WTC11 (cell line): ENCODE measurements around the gene C3. TPM values are rescaled to one million over a fixed set of nuclear protein-coding genes. Genes with fewer than 3 reads are reported as not detected.
"Not testable (repeated sequence)": the region's sequence is repeated elsewhere in the genome, so short reads cannot be mapped to it uniquely, and the experiment has no call there.

Experiments
- ATAC-seq: fragments of 200-7000 bp; cut with Tn5 transposase; 2 replicates; pipeline ENCODE4 v1.10.0; 2021; ENCODE audit warnings: mild to moderate bottlenecking, moderate library complexity
- CTCF ChIA-PET: fragments of 300-600 bp; sonication (Branson Sonifier 250); formaldehyde crosslinking; loops from one replicate; lab custom pipeline; 2021; ENCODE audit warnings: antibody characterized with exemption; lab: Charles Lee
- POLR2A ChIA-PET: fragments of 350-600 bp; sonication (Branson Sonifier 250); formaldehyde crosslinking; loops from one replicate; lab custom pipeline; 2021; ENCODE audit warnings: antibody characterized with exemption; lab: Charles Lee
- DNase-seq: peaks from one replicate; pipeline ENCODE4 v3.0.0; 2021; ENCODE audit warnings: low spot score
- H3K27ac Mint-ChIP-seq: 2 replicates; pipeline ENCODE4 v1.8.0; 2021; ENCODE audit warnings: mixed read lengths
- H3K27me3 Mint-ChIP-seq: 2 replicates; pipeline ENCODE4 v1.8.0; 2021; ENCODE audit warnings: low read depth, mild to moderate bottlenecking, moderate library complexity, mixed read lengths
- H3K36me3 Mint-ChIP-seq: 2 replicates; pipeline ENCODE4 v1.8.0; 2021; ENCODE audit warnings: mixed read lengths
- H3K4me1 Mint-ChIP-seq: 2 replicates; pipeline ENCODE4 v1.8.0; 2022; ENCODE audit warnings: mixed read lengths
- H3K4me3 Mint-ChIP-seq: 2 replicates; pipeline ENCODE4 v1.8.0; 2021; ENCODE audit warnings: mild to moderate bottlenecking, moderate library complexity, mixed read lengths
- H3K9me3 Mint-ChIP-seq: 2 replicates; pipeline ENCODE4 v1.8.0; 2021; ENCODE audit warnings: mixed read lengths
- ATF2 ChIP-seq: sonication (generic); formaldehyde crosslinking; IDR thresholded peaks from 2 replicates; pipeline ENCODE4 v1.8.1; 2022; ENCODE audit warnings: low read depth, missing genetic modification reagents, borderline replicate concordance
- CTCF ChIP-seq: fragments of 200-600 bp; IDR thresholded peaks from 2 replicates; pipeline ENCODE4 v1.8.0; 2022; ENCODE audit warnings: antibody characterized with exemption
- FOXP1 ChIP-seq: sonication (generic); formaldehyde crosslinking; IDR thresholded peaks from 2 replicates; pipeline ENCODE4 v1.8.0; 2022; ENCODE audit warnings: missing genetic modification reagents, mild to moderate bottlenecking, moderate library complexity, borderline replicate concordance
- GRHL2 ChIP-seq: fragments of 250-450 bp; sonication (Bioruptor Pico); IDR thresholded peaks from 2 replicates; pipeline ENCODE4 v1.8.0; 2022; ENCODE audit warnings: mild to moderate bottlenecking, moderate library complexity; ENCODE audit not compliant: insufficient replicate concordance, severe bottlenecking
- HMGA2 ChIP-seq: fragments of 250-450 bp; sonication (Bioruptor Pico); IDR thresholded peaks from 2 replicates; pipeline ENCODE4 v1.4.0; 2021; ENCODE audit warnings: mild to moderate bottlenecking, moderate library complexity
- KAT7 ChIP-seq: sonication (generic); formaldehyde crosslinking; IDR thresholded peaks from 2 replicates; pipeline ENCODE4 v1.8.1; 2023; ENCODE audit warnings: missing genetic modification reagents, mild to moderate bottlenecking, borderline replicate concordance
- TEAD1 ChIP-seq: sonication (generic); formaldehyde crosslinking; IDR thresholded peaks from 2 replicates; pipeline ENCODE4 v1.8.0; 2022; ENCODE audit warnings: mild to moderate bottlenecking, missing genetic modification reagents
- USF2 ChIP-seq: sonication (generic); formaldehyde crosslinking; IDR thresholded peaks from 2 replicates; pipeline ENCODE4 v1.8.1; 2023; ENCODE audit warnings: mild to moderate bottlenecking, missing genetic modification reagents, moderate library complexity
- ZNF121 ChIP-seq: sonication (generic); formaldehyde crosslinking; IDR thresholded peaks from 2 replicates; pipeline ENCODE4 v1.8.0; 2023; ENCODE audit warnings: missing genetic modification reagents
- ZNF263 ChIP-seq: sonication (generic); formaldehyde crosslinking; IDR thresholded peaks from 2 replicates; pipeline ENCODE4 v1.8.1; 2022; ENCODE audit warnings: low read depth, mild to moderate bottlenecking, moderate library complexity, missing genetic modification reagents
- ZNF416 ChIP-seq: fragments of 250-450 bp; sonication (Bioruptor Pico); IDR thresholded peaks from 2 replicates; pipeline ENCODE4 v1.9.0; 2021; ENCODE audit warnings: mild to moderate bottlenecking, inconsistent platforms
- total RNA-seq: library from RNA; stranded (reverse); gene quantifications from 3 replicates; pipeline ENCODE4 v1.2.3, GENCODE V29; 2021

The C3 gene
- total RNA-seq, 1 experiment from 2014 or later, result 7.0 TPM

- peaks cover 24% of the 10 kb centered on the region for H3K9me3 Mint-ChIP-seq
- POLR2A ChIA-PET, H3K27me3 Mint-ChIP-seq, H3K4me1 Mint-ChIP-seq, H3K27ac Mint-ChIP-seq, ATAC-seq, CTCF ChIA-PET, H3K4me3 Mint-ChIP-seq, H3K36me3 Mint-ChIP-seq, DNase-seq: not testable (repeated sequence)
Measured at GRCh38 chr19:6640333-6640732, 80.1 kb downstream of the C3 start.

GRCh38 chr19:6639439-6639838, 81.0 kb downstream of the C3 start:
- ChIA-PET POLR2A (no interaction called here), CTCF (interaction anchor here (0.7 kb wide), 1 partner anchor 224 kb away, joined by 3 read pairs; no protein-coding TSS in a partner anchor)
- ATAC-seq, result no peak
- TF ChIP-seq CTCF, result no peak
- no peak for TF ChIP-seq HMGA2 (CRISPR knock-in tag)
- no peak for TF ChIP-seq ZNF263 (CRISPR knock-in tag)
- TF ChIP-seq GRHL2 (CRISPR knock-in tag), result no peak
- TF ChIP-seq ZNF416 (CRISPR knock-in tag), result no peak
- no peak for TF ChIP-seq KAT7 (CRISPR knock-in tag)
- TF ChIP-seq USF2 (CRISPR knock-in tag), result no peak
- TF ChIP-seq ZNF121 (CRISPR knock-in tag), result no peak
- Mint-ChIP-seq H3K27ac (no peak overlapping the region), H3K4me1 (no peaks in the 10 kb centered on the region), H3K9me3 (peaks cover 23% of the 10 kb centered on the region), H3K36me3 (peaks cover 9% of the 10 kb centered on the region), H3K4me3 (no peak overlapping the region), H3K27me3 (peaks cover 3% of the 10 kb centered on the region)
- no peak for DNase-seq

GRCh38 chr19:6633456-6633813, 87.0 kb downstream of the C3 start:
- peaks cover 13% of the 10 kb centered on the region for H3K36me3 Mint-ChIP-seq
- H3K27ac Mint-ChIP-seq, DNase-seq, ATAC-seq, H3K4me3 Mint-ChIP-seq, H3K4me1 Mint-ChIP-seq, POLR2A ChIA-PET: not testable (repeated sequence)
- H3K9me3 Mint-ChIP-seq, result peaks cover 37% of the 10 kb centered on the region
- H3K27me3 Mint-ChIP-seq, result peaks cover 16% of the 10 kb centered on the region
- CTCF ChIA-PET, result interaction anchor here (0.6 to 1.2 kb wide), 12 partner anchors 28 to 281 kb away, joined by 3 to 15 read pairs (median 4); partner anchors contain the start of gene GPR108

GRCh38 chr19:6632747-6633455, 87.5 kb downstream of the C3 start:
- ATAC-seq, POLR2A ChIA-PET, H3K4me3 Mint-ChIP-seq, H3K4me1 Mint-ChIP-seq: not testable (repeated sequence)
- peak; percentile 75 for DNase-seq
- CTCF ChIA-PET, result interaction anchor here (0.6 to 1.5 kb wide), 13 partner anchors 28 to 280 kb away, joined by 3 to 15 read pairs (median 4); partner anchors contain the start of gene GPR108
- peaks cover 16% of the 10 kb centered on the region for H3K27me3 Mint-ChIP-seq
- TF ChIP-seq CTCF, result peak; percentile 38; the same call in 1 of the 2 replicates
- TF ChIP-seq, all 79 proteins: peak for 1; not testable (repeated sequence) for 78
- peaks cover 11% of the 10 kb centered on the region for H3K36me3 Mint-ChIP-seq
- peaks cover 34% of the 10 kb centered on the region for H3K9me3 Mint-ChIP-seq
- not testable (repeated sequence) for H3K27ac Mint-ChIP-seq

- Mint-ChIP-seq H3K36me3 (peaks cover 16% of the 10 kb centered on the region), H3K4me3 (no peak overlapping the region), H3K9me3 (peaks cover 39% of the 10 kb centered on the region), H3K4me1 (no peaks in the 10 kb centered on the region), H3K27ac (no peak overlapping the region), H3K27me3 (peaks cover 16% of the 10 kb centered on the region)
- no peak for ATAC-seq
- ChIA-PET POLR2A (no interaction called here), CTCF (interaction anchor here (0.7 to 1.5 kb wide), 2 partner anchors 46 to 115 kb away, joined by 3 to 5 read pairs; no protein-coding TSS in a partner anchor)
- DNase-seq, result peak; percentile 66
- TF ChIP-seq ATF2 (CRISPR knock-in tag) (no peak), CTCF (peak; percentile 48), FOXP1 (CRISPR knock-in tag) (no peak), TEAD1 (no peak)
Measured at GRCh38 chr19:6632002-6632621, 88.3 kb downstream of the C3 start.
